ENCODE data around the gene ZSCAN4.

GRCh38 chr19:57632987-57633831 lies 35.5 kb upstream of the ZSCAN4 start, which contains the start of gene ZNF211:
- TF ChIP-seq POLR2AphosphoS5 (IDR thresholded peaks at IDR 0.05) (peak; percentile 84 to 88 (median 86)), CTCF (IDR thresholded peaks at IDR 0.05 in 8 of 11, conservative IDR thresholded peaks at IDR 0.05 in 3 of 11) (peak in 2 of 11 experiments; percentile 6 to 10), POLR2A (IDR thresholded peaks at IDR 0.05) (no peak)

Measured in spleen (tissue), 7 donors.